HUES6 (cell line): ENCODE measurements around the gene NECAP2.
A peak's percentile ranks its signal among the peaks of the same experiment; 100 is the strongest.
"Not testable (repeated sequence)": the region's sequence is repeated elsewhere in the genome, so short reads cannot be mapped to it uniquely, and the experiment has no call there.

ENCODE experiments used
- H3K27ac ChIP-seq: 2 replicates; pipeline ENCODE4 v1.7.0; 2013; ENCODE audit warnings: low read depth, mild to moderate bottlenecking, low read length, inconsistent platforms
- H3K27me3 ChIP-seq: 2 replicates; pipeline ENCODE4 v1.6.1; 2013; ENCODE audit warnings: low read length; ENCODE audit not compliant: control insufficient read depth, insufficient read depth
- H3K36me3 ChIP-seq: 2 replicates; pipeline ENCODE4 v1.6.1; 2013; ENCODE audit warnings: low read length; ENCODE audit not compliant: control insufficient read depth, insufficient read depth
- H3K4me1 ChIP-seq: 2 replicates; pipeline ENCODE4 v1.6.1; 2013; ENCODE audit warnings: low read length; ENCODE audit not compliant: control insufficient read depth, insufficient read depth
- H3K4me3 ChIP-seq: 2 replicates; pipeline ENCODE4 v1.5.1; 2013; ENCODE audit warnings: low read depth, low read length
- H3K9ac ChIP-seq: one replicate; pipeline ENCODE4 v1.6.1; 2013; ENCODE audit warnings: mild to moderate bottlenecking, low read length
- H3K9me3 ChIP-seq: 2 replicates; pipeline ENCODE4 v1.6.1; 2013; ENCODE audit warnings: low read depth, low read length; ENCODE audit not compliant: control insufficient read depth, insufficient read depth

The NECAP2 gene

DNA sequence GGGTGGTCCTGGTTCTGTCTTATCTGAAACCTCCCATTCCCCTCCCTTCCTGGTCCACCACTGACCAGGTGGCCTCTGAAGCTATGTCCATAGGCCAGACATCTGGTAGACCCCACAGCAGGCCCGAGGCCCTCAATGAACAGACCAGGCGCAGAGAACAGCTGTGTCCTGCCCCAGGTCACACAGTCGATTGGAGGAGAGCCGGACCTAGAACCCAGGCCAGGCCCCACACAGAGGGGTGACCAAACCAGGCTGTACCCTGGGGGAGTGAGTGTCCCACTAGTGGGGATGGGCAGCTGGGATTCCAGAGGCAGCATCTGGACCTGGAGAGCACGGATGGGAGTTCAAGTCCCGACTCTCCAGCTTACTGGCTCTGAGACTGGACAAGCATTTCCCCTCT, 44.4 kb downstream of the NECAP2 start:
- H3K27ac ChIP-seq: no peak overlapping the region
- H3K36me3 ChIP-seq: peaks cover 51% of the 10 kb centered on the region
- H3K4me1 ChIP-seq: no peaks in the 10 kb centered on the region

GRCh38 chr1:16486316-16486715, 45.8 kb downstream of the NECAP2 start:
- H3K4me3 ChIP-seq, H3K4me1 ChIP-seq, H3K27me3 ChIP-seq, H3K27ac ChIP-seq, H3K9me3 ChIP-seq, H3K9ac ChIP-seq: not testable (repeated sequence)
- peaks cover 49% of the 10 kb centered on the region for H3K36me3 ChIP-seq

More for the DNA sequence above, 44.4 kb downstream of the NECAP2 start:
- Histone ChIP-seq H3K27me3 (no peaks in the 10 kb centered on the region), H3K4me3 (no peak overlapping the region), H3K9ac (no peak overlapping the region), H3K9me3 (no peaks in the 10 kb centered on the region)

GRCh38 chr1:16487011-16487410, 46.5 kb downstream of the NECAP2 start:
- H3K9me3 ChIP-seq, H3K9ac ChIP-seq, H3K4me3 ChIP-seq, H3K27me3 ChIP-seq, H3K4me1 ChIP-seq, H3K27ac ChIP-seq: not testable (repeated sequence)
- peaks cover 45% of the 10 kb centered on the region for H3K36me3 ChIP-seq

DNA sequence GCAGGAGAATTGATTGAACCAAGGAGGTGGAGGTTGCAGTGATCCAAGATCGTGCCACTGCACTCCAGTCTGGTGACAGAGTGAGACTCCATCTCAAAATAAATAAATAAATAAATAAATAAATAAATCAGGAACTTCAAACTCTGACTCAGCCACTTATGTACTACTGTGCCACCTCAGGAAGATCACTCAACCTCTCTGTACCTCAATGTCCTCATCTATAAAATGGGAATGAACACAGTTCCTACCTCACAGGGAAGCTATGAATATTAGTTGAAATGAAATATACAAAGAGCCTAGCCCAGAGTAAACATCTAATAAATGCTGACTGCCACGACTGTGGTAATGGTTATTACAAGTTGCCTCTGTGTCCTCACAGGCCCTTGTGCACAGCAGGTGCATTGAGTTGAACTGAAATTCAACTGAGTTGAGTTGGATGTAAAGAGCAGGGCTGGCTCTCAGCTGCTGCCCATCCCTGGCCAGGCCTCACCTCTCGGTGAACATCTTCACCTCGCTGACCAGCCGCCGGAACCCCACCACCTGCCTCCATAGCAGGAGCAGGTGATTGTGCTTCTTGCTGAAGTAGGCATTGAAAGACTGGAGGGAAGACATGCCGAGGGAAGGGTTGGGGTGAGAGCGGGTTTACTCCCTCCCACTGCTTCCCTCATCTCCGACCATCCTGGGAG, 48.8 kb downstream of the NECAP2 start:
- not testable (repeated sequence) for H3K4me1 ChIP-seq, H3K27me3 ChIP-seq, H3K9me3 ChIP-seq, H3K9ac ChIP-seq, H3K4me3 ChIP-seq, H3K27ac ChIP-seq
- peaks cover 36% of the 10 kb centered on the region for H3K36me3 ChIP-seq

- no peaks in the 10 kb centered on the region for H3K27me3 ChIP-seq
- peaks cover 6% of the 10 kb centered on the region; the same call in 1 of the 2 replicates for H3K4me1 ChIP-seq
- H3K27ac ChIP-seq: no peak overlapping the region
- H3K9me3 ChIP-seq: no peaks in the 10 kb centered on the region
- H3K36me3 ChIP-seq: peaks cover 18% of the 10 kb centered on the region
- no peak overlapping the region for H3K4me3 ChIP-seq
- H3K9ac ChIP-seq: no peak overlapping the region
Observed at GRCh38 chr1:16491056-16491675, 50.6 kb downstream of the NECAP2 start.

DNA sequence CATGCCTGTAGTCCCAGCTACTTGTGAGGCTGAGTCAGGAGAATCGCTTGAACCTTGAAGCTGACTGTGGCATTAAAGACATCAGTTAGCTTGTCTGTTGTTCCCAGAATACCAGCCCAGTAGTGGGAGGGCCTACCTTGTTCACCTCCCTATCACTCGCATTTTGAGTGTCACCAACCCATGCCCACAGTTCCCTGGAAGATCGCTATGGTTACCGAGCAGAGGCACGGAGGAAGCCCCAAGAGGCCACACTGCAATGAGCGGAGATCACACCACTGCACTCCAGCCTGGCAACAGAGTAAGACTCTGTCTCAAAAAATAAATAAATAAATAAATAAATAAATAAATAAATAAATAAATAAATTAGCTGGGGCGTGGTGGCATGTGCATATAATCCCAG, 52.4 kb downstream of the NECAP2 start:
- H3K36me3 ChIP-seq: peaks cover 11% of the 10 kb centered on the region; the same call in 1 of the 2 replicates
- H3K27ac ChIP-seq, H3K4me1 ChIP-seq, H3K4me3 ChIP-seq, H3K9ac ChIP-seq, H3K27me3 ChIP-seq, H3K9me3 ChIP-seq: not testable (repeated sequence)

DNA sequence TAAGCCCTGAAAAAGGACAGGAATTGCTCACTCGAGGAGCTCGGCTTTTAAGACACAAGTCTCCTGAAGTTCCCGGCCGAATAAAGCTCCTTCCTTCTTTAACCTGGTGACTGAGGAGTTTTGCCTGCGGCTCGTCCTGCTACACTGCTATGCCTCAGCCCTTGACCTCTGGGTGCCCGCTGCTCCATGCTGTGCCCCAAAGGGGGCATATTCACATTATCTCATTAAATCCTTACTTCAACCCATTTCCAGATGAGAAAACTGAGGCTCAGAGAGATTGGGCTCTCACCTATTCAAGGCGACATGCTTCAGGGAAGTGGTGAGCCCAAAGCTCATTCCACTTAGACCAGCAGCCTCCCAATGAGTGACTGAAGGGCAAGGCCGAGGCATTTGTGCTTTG, 53.2 kb downstream of the NECAP2 start:
- not testable (repeated sequence) for H3K9me3 ChIP-seq
- peaks cover 11% of the 10 kb centered on the region; the same call in 1 of the 2 replicates for H3K36me3 ChIP-seq

GRCh38 chr1:16497474-16497904, 57.0 kb downstream of the NECAP2 start:
- H3K9ac ChIP-seq: not testable (repeated sequence)

More for the DNA sequence above, 53.2 kb downstream of the NECAP2 start:
- H3K9ac ChIP-seq, H3K27ac ChIP-seq, H3K4me1 ChIP-seq, H3K4me3 ChIP-seq, H3K27me3 ChIP-seq: not testable (repeated sequence)

GRCh38 chr1:16498047-16498446, 57.5 kb downstream of the NECAP2 start:
- H3K4me3 ChIP-seq: peak overlapping the region; percentile 86
- not testable (repeated sequence) for H3K9me3 ChIP-seq, H3K27me3 ChIP-seq, H3K27ac ChIP-seq, H3K9ac ChIP-seq, H3K4me1 ChIP-seq, H3K36me3 ChIP-seq

More at GRCh38 chr1:16497474-16497904, 57.0 kb downstream of the NECAP2 start:
- not testable (repeated sequence) for H3K27ac ChIP-seq, H3K4me1 ChIP-seq, H3K27me3 ChIP-seq, H3K36me3 ChIP-seq, H3K4me3 ChIP-seq, H3K9me3 ChIP-seq

DNA sequence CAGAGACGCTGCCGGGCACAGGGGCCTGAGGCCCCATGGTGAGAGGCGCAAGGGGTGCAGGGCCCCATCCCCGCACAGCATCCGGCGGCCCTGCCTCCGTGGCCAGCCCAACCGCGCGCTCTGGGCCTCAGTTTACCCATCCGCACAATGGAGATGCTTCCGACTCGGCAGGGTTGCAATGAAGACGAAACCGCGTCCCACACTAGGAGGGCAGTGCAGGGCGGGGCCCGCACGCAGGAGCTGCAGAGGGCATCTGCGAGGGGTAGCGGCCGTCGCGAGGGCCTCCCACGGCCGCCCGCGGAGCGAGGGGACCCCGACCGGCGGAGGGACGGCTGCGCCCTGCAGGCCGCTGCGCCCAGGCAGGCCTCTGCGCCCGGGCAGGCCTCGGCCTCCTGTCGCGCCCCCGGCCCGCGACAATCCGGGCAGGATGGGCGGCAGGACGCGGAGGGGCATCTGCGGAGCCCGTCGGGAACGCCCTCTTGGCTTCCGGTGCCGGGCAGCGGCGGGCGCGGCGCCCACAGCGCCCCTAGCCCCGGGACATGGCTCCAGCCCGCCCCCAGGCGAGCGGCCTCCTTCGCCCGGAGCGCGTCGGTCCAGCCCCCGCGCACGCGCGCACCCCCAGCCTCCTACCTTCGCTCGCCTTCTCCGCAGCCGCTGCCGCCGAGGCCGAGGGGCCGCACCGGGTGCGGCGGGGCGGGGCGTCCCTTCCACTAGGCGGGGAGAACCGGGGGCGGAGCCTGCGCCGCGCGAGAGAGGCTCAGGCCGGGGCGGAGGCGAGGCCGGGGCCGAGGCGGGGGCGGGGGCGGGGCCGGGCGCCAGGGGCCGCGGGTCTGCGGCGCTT, 58.3 kb downstream of the NECAP2 start:
- peak overlapping the region; percentile 87 for H3K9ac ChIP-seq
- H3K9me3 ChIP-seq: no peaks in the 10 kb centered on the region
- H3K4me1 ChIP-seq: no peaks in the 10 kb centered on the region
- H3K4me3 ChIP-seq: peak overlapping the region; percentile 86
- H3K36me3 ChIP-seq: no peaks in the 10 kb centered on the region
- H3K27me3 ChIP-seq: no peaks in the 10 kb centered on the region
- H3K27ac ChIP-seq: no peak overlapping the region

- not testable (repeated sequence) for H3K36me3 ChIP-seq, H3K27ac ChIP-seq, H3K9ac ChIP-seq, H3K4me3 ChIP-seq, H3K9me3 ChIP-seq, H3K4me1 ChIP-seq, H3K27me3 ChIP-seq
Observed at GRCh38 chr1:16500466-16500865, 59.9 kb downstream of the NECAP2 start.
